GM18907 (cell line): ENCODE results near the gene HK2.
"Not testable (repeated sequence)": the region's sequence is repeated elsewhere in the genome, so short reads cannot be mapped to it uniquely, and the experiment has no call there.

Experiments
- ATAC-seq: cut with Tn5 transposase; IDR thresholded peaks from one replicate; pipeline ENCODE4 v1.9.1; 2021; ENCODE audit warnings: mild to moderate bottlenecking, moderate library complexity; ENCODE audit not compliant: unreplicated experiment

Gene HK2

GRCh38 chr2:74833418-74834233 lies at the start of gene HK2:
TSS of gene HK2 (plus strand) at chr2:74834127. CDS start at chr2:74834581, 454 bp downstream.
- ATAC-seq = peak; percentile 83

- ATAC-seq = no peak
Observed at GRCh38 chr2:74789271-74789670, 44.7 kb upstream of the HK2 start.

GRCh38 chr2:74792282-74792681 lies 41.6 kb upstream of the HK2 start:
- no peak for ATAC-seq

- ATAC-seq = not testable (repeated sequence)
Observed at GRCh38 chr2:74794878-74795277, 39.0 kb upstream of the HK2 start.

GRCh38 chr2:74806355-74806839 lies 27.5 kb upstream of the HK2 start:
- ATAC-seq = no peak

GRCh38 chr2:74806920-74807319 lies 27.0 kb upstream of the HK2 start:
- ATAC-seq = no peak

- ATAC-seq = no peak
Observed at GRCh38 chr2:74812787-74813590, 20.9 kb upstream of the HK2 start.

GRCh38 chr2:74814102-74814501 lies 19.8 kb upstream of the HK2 start:
- no peak for ATAC-seq

- peak; percentile 10 for ATAC-seq
Observed at GRCh38 chr2:74815941-74816340, 18.0 kb upstream of the HK2 start.

- peak; percentile 73 for ATAC-seq
Observed at GRCh38 chr2:74816540-74817303, 17.2 kb upstream of the HK2 start.

- ATAC-seq = no peak
Observed at GRCh38 chr2:74817304-74817675, 16.6 kb upstream of the HK2 start.

- ATAC-seq = no peak
Observed at GRCh38 chr2:74819702-74820101, 14.2 kb upstream of the HK2 start.

GRCh38 chr2:74821177-74822126 lies 12.5 kb upstream of the HK2 start:
- no peak for ATAC-seq

- ATAC-seq = no peak
Observed at GRCh38 chr2:74822771-74823566, 11.0 kb upstream of the HK2 start.

- ATAC-seq = no peak
Observed at GRCh38 chr2:74824679-74825078, 9.2 kb upstream of the HK2 start.

GRCh38 chr2:74828543-74828942 lies 5.4 kb upstream of the HK2 start:
- no peak for ATAC-seq

- no peak for ATAC-seq
Observed at GRCh38 chr2:74831693-74832530, 2.0 kb upstream of the HK2 start.

GRCh38 chr2:74834234-74834791 lies 386 bp downstream of the HK2 start:
- ATAC-seq = peak; percentile 16
